K562 (cell line): ENCODE measurements around the gene SLFNL1. TPM values are rescaled to one million over a fixed set of nuclear protein-coding genes. Genes with fewer than 3 reads are reported as not detected.

Experiments used
- ARNT ChIP-seq, 2 experiments: fragments of 450-650 bp; IDR thresholded peaks; 2 replicates each; pipeline ENCODE4 v1.6.1; 2016; ENCODE audit warnings: mild to moderate bottlenecking in 1 of 2
- ATF7 ChIP-seq: fragments of 450-650 bp; IDR thresholded peaks from 2 replicates; pipeline ENCODE4 v1.7.1; 2014; ENCODE audit warnings: mild to moderate bottlenecking, moderate library complexity
- CEBPG ChIP-seq, 3 experiments: fragments of 200-800 bp in 1 of 3; sonication (Bioruptor generic) in 1 of 3; sonication (generic) in 1 of 3; formaldehyde crosslinking in 1 of 3; IDR thresholded peaks in 2 of 3; conservative IDR thresholded peaks in 1 of 3; 2 replicates each; pipeline versions ENCODE4 v1.6.1 to v1.8.0; 2016 to 2022; ENCODE audit warnings: missing compliant biosample characterization in 2 of 3, missing genetic modification characterization in 2 of 3, mild to moderate bottlenecking in 1 of 3, missing genetic modification reagents in 1 of 3
- FOXK1 ChIP-seq: sonication (generic); formaldehyde crosslinking; IDR thresholded peaks from 2 replicates; pipeline ENCODE4 v1.8.0; 2022; ENCODE audit warnings: missing genetic modification reagents, mild to moderate bottlenecking, borderline replicate concordance
- HLTF ChIP-seq: fragments of 450-650 bp; IDR thresholded peaks from 2 replicates; pipeline ENCODE4 v1.6.1; 2016
- KLF13 ChIP-seq: fragments of 450-650 bp; IDR thresholded peaks from 2 replicates; pipeline ENCODE4 v1.6.1; 2016; ENCODE audit warnings: missing genetic modification characterization, low read depth, mild to moderate bottlenecking, missing compliant biosample characterization, moderate library complexity, borderline replicate concordance
- PPARD ChIP-seq: fragments of 250-450 bp; sonication (Bioruptor Pico); IDR thresholded peaks from 2 replicates; pipeline ENCODE4 v1.8.0; 2022; ENCODE audit warnings: inconsistent platforms, mild to moderate bottlenecking, moderate library complexity
- ZBED1 ChIP-seq: IDR thresholded peaks from 2 replicates; pipeline ENCODE4 v1.6.1; 2014
- ZNF79 ChIP-seq: fragments of 250-450 bp; sonication (Bioruptor Pico); IDR thresholded peaks from 2 replicates; pipeline ENCODE4 v1.4.0; 2020; ENCODE audit warnings: low read depth, mild to moderate bottlenecking, moderate library complexity
- ZSCAN32 ChIP-seq: fragments of 450-650 bp; formaldehyde crosslinking; IDR thresholded peaks from 2 replicates; pipeline ENCODE4 v1.4.0; 2020; ENCODE audit warnings: mild to moderate bottlenecking, moderate library complexity
- polyA plus RNA-seq, 8 experiments: library from polyadenylated mRNA; depleted of rRNA in 4 of 8; stranded (reverse) in 5 of 8; unstranded in 3 of 8; fragments of >200 nt; fragmentation: Nextera tagmentation in 2 of 8; fragmentation: Illumina TruSeq in 1 of 8; extraction: Ambion mirVana in 2 of 8; extraction: Trizol in 1 of 8; gene quantifications; 2 replicates each; pipeline versions ENCODE4 v1.2.1 to v1.2.3, GENCODE V29; 2011 to 2014; ENCODE audit warnings: inconsistent platforms in 1 of 8, missing spikeins in 1 of 8
- total RNA-seq, 7 experiments: library from RNA; depleted of rRNA in 6 of 7; stranded (reverse); fragments of >200 nt in 6 of 7; fragmentation: Illumina TruSeq in 2 of 7; extraction: Trizol in 2 of 7; gene quantifications; 2 replicates each; pipeline versions ENCODE4 v1.2.1 to v1.2.3, GENCODE V29; 2011 to 2021; ENCODE audit warnings: low replicate concordance in 1 of 7
- TF ChIP-seq, protein P1 (sequence below): sonication (generic); formaldehyde crosslinking; IDR thresholded peaks from 2 replicates; pipeline ENCODE4 v1.8.0; 2023; ENCODE audit warnings: missing genetic modification reagents, mild to moderate bottlenecking, borderline replicate concordance
- TF ChIP-seq, protein P2 (sequence below): fragments of 250-450 bp; sonication (Bioruptor Pico); IDR thresholded peaks from 2 replicates; pipeline ENCODE4 v1.8.0; 2021; ENCODE audit warnings: moderate library complexity, mild to moderate bottlenecking, inconsistent platforms
- TF ChIP-seq, protein P3 (sequence below): fragments of 250-450 bp; sonication (Bioruptor Pico); IDR thresholded peaks from 2 replicates; pipeline ENCODE4 v1.4.0; 2020; ENCODE audit warnings: mild to moderate bottlenecking, moderate library complexity
- TF ChIP-seq, protein P4 (sequence below): fragments of 250-450 bp; sonication (Bioruptor Pico); IDR thresholded peaks from 2 replicates; pipeline ENCODE4 v1.4.0; 2020
- TF ChIP-seq, protein P5 (sequence below): sonication (generic); formaldehyde crosslinking; IDR thresholded peaks from 2 replicates; pipeline ENCODE4 v1.8.0; 2023; ENCODE audit warnings: mild to moderate bottlenecking, missing genetic modification reagents

SLFNL1 gene
- total and polyA plus RNA-seq, 9 of the 15 experiments (the other 6 are each of a cell fraction or from before 2014, with no cell fraction given) = 0.05 to 0.14 (median 0.06) TPM; not detected in 5

DNA sequence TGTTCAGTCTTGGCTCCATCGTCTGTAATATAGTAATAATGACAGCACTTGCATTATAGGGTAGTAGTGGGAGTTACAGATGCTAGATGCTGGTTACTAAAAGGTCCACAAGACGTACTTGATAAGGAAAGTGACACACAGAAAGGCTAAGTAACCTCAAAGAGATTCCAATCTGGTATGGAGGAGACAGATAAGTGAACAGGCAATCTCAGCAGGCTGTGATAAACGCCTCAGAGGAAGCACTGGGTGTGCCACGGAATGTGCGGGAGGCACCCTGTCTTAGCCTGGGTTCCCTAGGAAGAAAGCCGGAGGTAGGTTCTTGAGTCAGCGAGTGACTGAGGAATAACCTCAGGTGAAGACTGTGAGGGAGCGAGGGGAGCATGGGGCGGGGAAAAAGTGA lies 46.6 kb downstream of the SLFNL1 start (continued):
- TF ChIP-seq FOXK1 (CRISPR knock-in tag) (no peak), PPARD (CRISPR knock-in tag) (no peak), KLF13 (tag) (no peak), ZSCAN32 (no peak), ZNF79 (CRISPR knock-in tag) (0 out of 2 replicates have a peak, but pooled peaks have one; percentile 28), CEBPG (CRISPR knock-in tag; IDR thresholded peaks at IDR 0.05) (no peak), CEBPG (tag; conservative IDR thresholded peaks at IDR 0.05 in 1 of 2, IDR thresholded peaks at IDR 0.05 in 1 of 2) (no peak), HLTF (no peak), ATF7 (peak; percentile 76), ARNT (IDR thresholded peaks at IDR 0.05) (peak in 1 of 2 experiments; percentile 69; a peak in 1 of 4 replicates), ZBED1 (0 out of 2 replicates have a peak, but pooled peaks have one; percentile 31)
- TF ChIP-seq, protein P1, sequence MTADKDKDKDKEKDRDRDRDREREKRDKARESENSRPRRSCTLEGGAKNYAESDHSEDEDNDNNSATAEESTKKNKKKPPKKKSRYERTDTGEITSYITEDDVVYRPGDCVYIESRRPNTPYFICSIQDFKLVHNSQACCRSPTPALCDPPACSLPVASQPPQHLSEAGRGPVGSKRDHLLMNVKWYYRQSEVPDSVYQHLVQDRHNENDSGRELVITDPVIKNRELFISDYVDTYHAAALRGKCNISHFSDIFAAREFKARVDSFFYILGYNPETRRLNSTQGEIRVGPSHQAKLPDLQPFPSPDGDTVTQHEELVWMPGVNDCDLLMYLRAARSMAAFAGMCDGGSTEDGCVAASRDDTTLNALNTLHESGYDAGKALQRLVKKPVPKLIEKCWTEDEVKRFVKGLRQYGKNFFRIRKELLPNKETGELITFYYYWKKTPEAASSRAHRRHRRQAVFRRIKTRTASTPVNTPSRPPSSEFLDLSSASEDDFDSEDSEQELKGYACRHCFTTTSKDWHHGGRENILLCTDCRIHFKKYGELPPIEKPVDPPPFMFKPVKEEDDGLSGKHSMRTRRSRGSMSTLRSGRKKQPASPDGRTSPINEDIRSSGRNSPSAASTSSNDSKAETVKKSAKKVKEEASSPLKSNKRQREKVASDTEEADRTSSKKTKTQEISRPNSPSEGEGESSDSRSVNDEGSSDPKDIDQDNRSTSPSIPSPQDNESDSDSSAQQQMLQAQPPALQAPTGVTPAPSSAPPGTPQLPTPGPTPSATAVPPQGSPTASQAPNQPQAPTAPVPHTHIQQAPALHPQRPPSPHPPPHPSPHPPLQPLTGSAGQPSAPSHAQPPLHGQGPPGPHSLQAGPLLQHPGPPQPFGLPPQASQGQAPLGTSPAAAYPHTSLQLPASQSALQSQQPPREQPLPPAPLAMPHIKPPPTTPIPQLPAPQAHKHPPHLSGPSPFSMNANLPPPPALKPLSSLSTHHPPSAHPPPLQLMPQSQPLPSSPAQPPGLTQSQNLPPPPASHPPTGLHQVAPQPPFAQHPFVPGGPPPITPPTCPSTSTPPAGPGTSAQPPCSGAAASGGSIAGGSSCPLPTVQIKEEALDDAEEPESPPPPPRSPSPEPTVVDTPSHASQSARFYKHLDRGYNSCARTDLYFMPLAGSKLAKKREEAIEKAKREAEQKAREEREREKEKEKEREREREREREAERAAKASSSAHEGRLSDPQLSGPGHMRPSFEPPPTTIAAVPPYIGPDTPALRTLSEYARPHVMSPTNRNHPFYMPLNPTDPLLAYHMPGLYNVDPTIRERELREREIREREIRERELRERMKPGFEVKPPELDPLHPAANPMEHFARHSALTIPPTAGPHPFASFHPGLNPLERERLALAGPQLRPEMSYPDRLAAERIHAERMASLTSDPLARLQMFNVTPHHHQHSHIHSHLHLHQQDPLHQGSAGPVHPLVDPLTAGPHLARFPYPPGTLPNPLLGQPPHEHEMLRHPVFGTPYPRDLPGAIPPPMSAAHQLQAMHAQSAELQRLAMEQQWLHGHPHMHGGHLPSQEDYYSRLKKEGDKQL (CRISPR knock-in tag) = no peak
- TF ChIP-seq, protein P2, sequence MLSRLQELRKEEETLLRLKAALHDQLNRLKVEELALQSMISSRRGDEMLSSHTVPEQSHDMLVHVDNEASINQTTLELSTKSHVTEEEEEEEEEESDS = no peak
- TF ChIP-seq, protein P3, sequence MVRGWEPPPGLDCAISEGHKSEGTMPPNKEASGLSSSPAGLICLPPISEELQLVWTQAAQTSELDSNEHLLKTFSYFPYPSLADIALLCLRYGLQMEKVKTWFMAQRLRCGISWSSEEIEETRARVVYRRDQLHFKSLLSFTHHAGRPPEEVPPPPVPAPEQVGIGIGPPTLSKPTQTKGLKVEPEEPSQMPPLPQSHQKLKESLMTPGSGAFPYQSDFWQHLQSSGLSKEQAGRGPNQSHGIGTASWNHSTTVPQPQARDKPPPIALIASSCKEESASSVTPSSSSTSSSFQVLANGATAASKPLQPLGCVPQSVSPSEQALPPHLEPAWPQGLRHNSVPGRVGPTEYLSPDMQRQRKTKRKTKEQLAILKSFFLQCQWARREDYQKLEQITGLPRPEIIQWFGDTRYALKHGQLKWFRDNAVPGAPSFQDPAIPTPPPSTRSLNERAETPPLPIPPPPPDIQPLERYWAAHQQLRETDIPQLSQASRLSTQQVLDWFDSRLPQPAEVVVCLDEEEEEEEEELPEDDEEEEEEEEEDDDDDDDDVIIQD = peak; percentile 53; the same call in 1 of the 2 replicates
- TF ChIP-seq, protein P4, sequence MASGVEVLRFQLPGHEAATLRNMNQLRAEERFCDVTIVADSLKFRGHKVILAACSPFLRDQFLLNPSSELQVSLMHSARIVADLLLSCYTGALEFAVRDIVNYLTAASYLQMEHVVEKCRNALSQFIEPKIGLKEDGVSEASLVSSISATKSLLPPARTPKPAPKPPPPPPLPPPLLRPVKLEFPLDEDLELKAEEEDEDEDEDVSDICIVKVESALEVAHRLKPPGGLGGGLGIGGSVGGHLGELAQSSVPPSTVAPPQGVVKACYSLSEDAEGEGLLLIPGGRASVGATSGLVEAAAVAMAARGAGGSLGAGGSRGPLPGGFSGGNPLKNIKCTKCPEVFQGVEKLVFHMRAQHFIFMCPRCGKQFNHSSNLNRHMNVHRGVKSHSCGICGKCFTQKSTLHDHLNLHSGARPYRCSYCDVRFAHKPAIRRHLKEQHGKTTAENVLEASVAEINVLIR (CRISPR knock-in tag) = peak; percentile 58; the same call in 1 of the 2 replicates
- TF ChIP-seq, protein P5, sequence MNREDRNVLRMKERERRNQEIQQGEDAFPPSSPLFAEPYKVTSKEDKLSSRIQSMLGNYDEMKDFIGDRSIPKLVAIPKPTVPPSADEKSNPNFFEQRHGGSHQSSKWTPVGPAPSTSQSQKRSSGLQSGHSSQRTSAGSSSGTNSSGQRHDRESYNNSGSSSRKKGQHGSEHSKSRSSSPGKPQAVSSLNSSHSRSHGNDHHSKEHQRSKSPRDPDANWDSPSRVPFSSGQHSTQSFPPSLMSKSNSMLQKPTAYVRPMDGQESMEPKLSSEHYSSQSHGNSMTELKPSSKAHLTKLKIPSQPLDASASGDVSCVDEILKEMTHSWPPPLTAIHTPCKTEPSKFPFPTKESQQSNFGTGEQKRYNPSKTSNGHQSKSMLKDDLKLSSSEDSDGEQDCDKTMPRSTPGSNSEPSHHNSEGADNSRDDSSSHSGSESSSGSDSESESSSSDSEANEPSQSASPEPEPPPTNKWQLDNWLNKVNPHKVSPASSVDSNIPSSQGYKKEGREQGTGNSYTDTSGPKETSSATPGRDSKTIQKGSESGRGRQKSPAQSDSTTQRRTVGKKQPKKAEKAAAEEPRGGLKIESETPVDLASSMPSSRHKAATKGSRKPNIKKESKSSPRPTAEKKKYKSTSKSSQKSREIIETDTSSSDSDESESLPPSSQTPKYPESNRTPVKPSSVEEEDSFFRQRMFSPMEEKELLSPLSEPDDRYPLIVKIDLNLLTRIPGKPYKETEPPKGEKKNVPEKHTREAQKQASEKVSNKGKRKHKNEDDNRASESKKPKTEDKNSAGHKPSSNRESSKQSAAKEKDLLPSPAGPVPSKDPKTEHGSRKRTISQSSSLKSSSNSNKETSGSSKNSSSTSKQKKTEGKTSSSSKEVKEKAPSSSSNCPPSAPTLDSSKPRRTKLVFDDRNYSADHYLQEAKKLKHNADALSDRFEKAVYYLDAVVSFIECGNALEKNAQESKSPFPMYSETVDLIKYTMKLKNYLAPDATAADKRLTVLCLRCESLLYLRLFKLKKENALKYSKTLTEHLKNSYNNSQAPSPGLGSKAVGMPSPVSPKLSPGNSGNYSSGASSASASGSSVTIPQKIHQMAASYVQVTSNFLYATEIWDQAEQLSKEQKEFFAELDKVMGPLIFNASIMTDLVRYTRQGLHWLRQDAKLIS (CRISPR knock-in tag) = no peak
